DOHH2 (cell line): ENCODE measurements around the gene PTPRT.

Experiments used
- H3F3A ChIP-seq: fragments of 200-600 bp; sonication (generic), shearing (Covaris generic); 2 replicates; pipeline ENCODE4 v1.6.0; 2016; ENCODE audit warnings: antibody characterized with exemption, mild to moderate bottlenecking; ENCODE audit not compliant: control insufficient read depth, insufficient read depth
- H3K27ac ChIP-seq: fragments of 200-600 bp; sonication (generic); 2 replicates; pipeline ENCODE4 v1.5.1; 2014; ENCODE audit warnings: low read depth, mild to moderate bottlenecking, low read length, moderate library complexity
- H3K27me3 ChIP-seq: fragments of 200-600 bp; sonication (generic); 2 replicates; pipeline ENCODE4 v1.6.1; 2014; ENCODE audit warnings: mild to moderate bottlenecking, low read length, mixed read lengths; ENCODE audit not compliant: control insufficient read depth
- H3K36me3 ChIP-seq: fragments of 200-600 bp; sonication (generic); 2 replicates; pipeline ENCODE4 v1.6.1; 2014; ENCODE audit warnings: mild to moderate bottlenecking, low read length, moderate library complexity, mixed read lengths; ENCODE audit not compliant: control insufficient read depth
- H3K4me1 ChIP-seq: fragments of 200-600 bp; sonication (generic); 2 replicates; pipeline ENCODE4 v1.6.1; 2014; ENCODE audit warnings: mild to moderate bottlenecking, low read length, mixed read lengths; ENCODE audit not compliant: control insufficient read depth
- H3K4me2 ChIP-seq: fragments of 200-600 bp; sonication (generic); 2 replicates; pipeline ENCODE4 v1.6.0; 2014; ENCODE audit warnings: mild to moderate bottlenecking, low read length, moderate library complexity
- H3K4me3 ChIP-seq: fragments of 200-600 bp; sonication (generic); 2 replicates; pipeline ENCODE4 v1.5.1; 2014; ENCODE audit warnings: mild to moderate bottlenecking, low read length, mixed read lengths
- H3K79me2 ChIP-seq: fragments of 200-600 bp; sonication (generic); 2 replicates; pipeline ENCODE4 v1.6.1; 2014; ENCODE audit warnings: mild to moderate bottlenecking, low read length, mixed read lengths; ENCODE audit not compliant: control insufficient read depth
- H3K9me2 ChIP-seq: fragments of 200-600 bp; sonication (generic); replicated peaks from 2 replicates; pipeline ENCODE4 v1.6.1; 2014; ENCODE audit warnings: mild to moderate bottlenecking, low read length, mixed read lengths; ENCODE audit not compliant: control insufficient read depth
- H3K9me3 ChIP-seq: fragments of 200-600 bp; sonication (generic); 2 replicates; pipeline ENCODE4 v1.6.1; 2014; ENCODE audit warnings: antibody characterized with exemption, low read length, mixed read lengths; ENCODE audit not compliant: control insufficient read depth, insufficient read depth
- H4K20me1 ChIP-seq: fragments of 200-600 bp; sonication (generic); 2 replicates; pipeline ENCODE4 v1.6.0; 2014; ENCODE audit warnings: low read depth, mild to moderate bottlenecking, antibody characterized with exemption, low read length, moderate library complexity; ENCODE audit not compliant: control insufficient read depth, insufficient read depth
- CTCF ChIP-seq: fragments of 200-600 bp; sonication (generic); IDR thresholded peaks from one replicate; pipeline ENCODE4 v1.5.1; 2014; ENCODE audit warnings: antibody characterized with exemption, mild to moderate bottlenecking, low read depth, low read length; ENCODE audit not compliant: poor library complexity, severe bottlenecking
- EZH2phosphoT487 ChIP-seq: fragments of 200-600 bp; sonication (generic); IDR thresholded peaks from 2 replicates; pipeline ENCODE4 v1.6.1; 2017; ENCODE audit warnings: borderline replicate concordance, mild to moderate bottlenecking, antibody characterized with exemption, low read length, moderate library complexity, mixed read lengths

Gene PTPRT

GRCh38 chr20:42690842-42691437, 498.8 kb downstream of the PTPRT start:
- no peaks in the 10 kb centered on the region for H3K36me3 ChIP-seq

GRCh38 chr20:42688576-42688975, 501.1 kb downstream of the PTPRT start:
- Histone ChIP-seq H3K27me3 (no peaks in the 10 kb centered on the region), H3K9me2 (no peaks in the 10 kb centered on the region), H3F3A (no peaks in the 10 kb centered on the region), H3K9me3 (no peaks in the 10 kb centered on the region), H3K79me2 (no peaks in the 10 kb centered on the region), H3K4me2 (no peak overlapping the region), H3K36me3 (no peaks in the 10 kb centered on the region), H4K20me1 (no peaks in the 10 kb centered on the region), H3K4me1 (no peaks in the 10 kb centered on the region), H3K27ac (no peak overlapping the region), H3K4me3 (no peak overlapping the region)
- TF ChIP-seq CTCF (no peak), EZH2phosphoT487 (no peak)

More at GRCh38 chr20:42690842-42691437, 498.8 kb downstream of the PTPRT start:
- H3K4me1 ChIP-seq: no peaks in the 10 kb centered on the region
- no peaks in the 10 kb centered on the region for H3K9me2 ChIP-seq
- no peak overlapping the region for H3K27ac ChIP-seq
- no peak overlapping the region for H3K4me3 ChIP-seq
- no peak overlapping the region for H3K4me2 ChIP-seq
- H3K79me2 ChIP-seq: no peaks in the 10 kb centered on the region
- no peaks in the 10 kb centered on the region for H3F3A ChIP-seq
- H4K20me1 ChIP-seq: no peaks in the 10 kb centered on the region
- no peaks in the 10 kb centered on the region for H3K27me3 ChIP-seq
- no peak for TF ChIP-seq CTCF
- TF ChIP-seq EZH2phosphoT487: no peak
- H3K9me3 ChIP-seq: no peaks in the 10 kb centered on the region

GRCh38 chr20:42686057-42686456, 503.6 kb downstream of the PTPRT start:
- no peaks in the 10 kb centered on the region for H3F3A ChIP-seq
- no peaks in the 10 kb centered on the region for H3K9me3 ChIP-seq
- no peaks in the 10 kb centered on the region for H3K79me2 ChIP-seq
- no peaks in the 10 kb centered on the region for H3K27me3 ChIP-seq
- H3K4me1 ChIP-seq: no peaks in the 10 kb centered on the region
- no peak for TF ChIP-seq CTCF
- TF ChIP-seq EZH2phosphoT487: no peak
- H3K4me2 ChIP-seq: no peak overlapping the region
- no peak overlapping the region for H3K4me3 ChIP-seq
- H4K20me1 ChIP-seq: no peaks in the 10 kb centered on the region
- H3K36me3 ChIP-seq: no peaks in the 10 kb centered on the region
- H3K27ac ChIP-seq: no peak overlapping the region
- no peaks in the 10 kb centered on the region for H3K9me2 ChIP-seq
